Activated CD4-positive, alpha-beta T cell treated with anti-CD3 and anti-CD28 coated beads for 48 hours (primary cell): Measurements from ENCODE around the gene NREP.

Experiments used
- DNase-seq: peaks from one replicate; pipeline ENCODE4 v3.0.0-alpha.2; 2020

NREP gene

GRCh38 chr5:111764019-111764418, 7.0 kb upstream of the NREP start:
- no peak for DNase-seq

GRCh38 chr5:111762895-111763294, 5.9 kb upstream of the NREP start:
- no peak for DNase-seq

GRCh38 chr5:111758284-111758628, 1.3 kb upstream of the NREP start:
- DNase-seq, result no peak

- DNase-seq, result peak; percentile 88
Measured at GRCh38 chr5:111757355-111758283, 625 bp upstream of the NREP start.

GRCh38 chr5:111755942-111756381, 1.0 kb downstream of the NREP start:
- DNase-seq, result no peak

GRCh38 chr5:111755345-111755941, 1.6 kb downstream of the NREP start:
- DNase-seq, result no peak

GRCh38 chr5:111753884-111754589, 3.0 kb downstream of the NREP start:
- no peak for DNase-seq

GRCh38 chr5:111752426-111752965, 4.5 kb downstream of the NREP start:
- DNase-seq, result no peak

GRCh38 chr5:111749303-111750026, 7.5 kb downstream of the NREP start:
- DNase-seq, result no peak

GRCh38 chr5:111748304-111748763, 8.7 kb downstream of the NREP start:
- no peak for DNase-seq

- DNase-seq, result no peak
Measured at GRCh38 chr5:111747337-111747736, 9.7 kb downstream of the NREP start.

- DNase-seq, result no peak
Measured at GRCh38 chr5:111746791-111747190, 10.2 kb downstream of the NREP start.

- no peak for DNase-seq
Measured at GRCh38 chr5:111745075-111745739, 11.8 kb downstream of the NREP start.

- no peak for DNase-seq
Measured at GRCh38 chr5:111744455-111744854, 12.5 kb downstream of the NREP start.

- DNase-seq, result no peak
Measured at GRCh38 chr5:111743988-111744387, 13.0 kb downstream of the NREP start.

- DNase-seq, result no peak
Measured at GRCh38 chr5:111743512-111743911, 13.5 kb downstream of the NREP start.

GRCh38 chr5:111742177-111742994, 14.6 kb downstream of the NREP start:
- no peak for DNase-seq

- DNase-seq, result no peak
Measured at GRCh38 chr5:111741278-111741677, 15.7 kb downstream of the NREP start.

- no peak for DNase-seq
Measured at GRCh38 chr5:111739416-111739815, 17.6 kb downstream of the NREP start.

- no peak for DNase-seq
Measured at GRCh38 chr5:111738118-111738517, 18.9 kb downstream of the NREP start.

- DNase-seq, result no peak
Measured at GRCh38 chr5:111737716-111738115, 19.3 kb downstream of the NREP start.
